GM19238 (cell line): Measurements from ENCODE around the gene TIMP2.
A peak's percentile ranks its signal among the peaks of the same experiment; 100 is the strongest.
"Not testable (repeated sequence)": the region's sequence is repeated elsewhere in the genome, so short reads cannot be mapped to it uniquely, and the experiment has no call there.

Source experiments
- DNase-seq: peaks from one replicate; pipeline ENCODE4 v3.0.0; 2011; ENCODE audit warnings: low spot score; ENCODE audit not compliant: insufficient read length

TIMP2 gene

GRCh38 chr17:78925234-78925633 lies at the start of gene TIMP2:
Gene TIMP2 (minus strand): TSS chr17:78925387. CDS start chr17:78925088, 299 bp downstream.
- DNase-seq = peak; percentile 50

GRCh38 chr17:78973792-78974520 lies 48.8 kb upstream of the TIMP2 start:
- DNase-seq = no peak

GRCh38 chr17:78973196-78973595 lies 48.0 kb upstream of the TIMP2 start:
- DNase-seq = no peak

GRCh38 chr17:78972507-78973105 lies 47.4 kb upstream of the TIMP2 start:
- no peak for DNase-seq

GRCh38 chr17:78971756-78972506 lies 46.7 kb upstream of the TIMP2 start:
- DNase-seq = no peak

- DNase-seq = peak; percentile 83
Observed at GRCh38 chr17:78970834-78971755, 45.9 kb upstream of the TIMP2 start.

- DNase-seq = no peak
Observed at GRCh38 chr17:78969865-78970264, 44.7 kb upstream of the TIMP2 start.

GRCh38 chr17:78967782-78968362 lies 42.7 kb upstream of the TIMP2 start:
- no peak for DNase-seq

- DNase-seq = no peak
Observed at GRCh38 chr17:78966910-78967600, 41.9 kb upstream of the TIMP2 start.

- DNase-seq = no peak
Observed at GRCh38 chr17:78966123-78966813, 41.1 kb upstream of the TIMP2 start.

GRCh38 chr17:78965491-78965924 lies 40.3 kb upstream of the TIMP2 start:
- no peak for DNase-seq

- no peak for DNase-seq
Observed at GRCh38 chr17:78963378-78963777, 38.2 kb upstream of the TIMP2 start.

- DNase-seq = not testable (repeated sequence)
Observed at GRCh38 chr17:78962984-78963348, 37.8 kb upstream of the TIMP2 start.

GRCh38 chr17:78962345-78962983 lies 37.3 kb upstream of the TIMP2 start:
- DNase-seq = no peak

- no peak for DNase-seq
Observed at GRCh38 chr17:78961571-78961970, 36.4 kb upstream of the TIMP2 start.

- DNase-seq = no peak
Observed at GRCh38 chr17:78960928-78961327, 35.7 kb upstream of the TIMP2 start.

- no peak for DNase-seq
Observed at GRCh38 chr17:78959803-78960202, 34.6 kb upstream of the TIMP2 start.

- DNase-seq = no peak
Observed at GRCh38 chr17:78958641-78959127, 33.5 kb upstream of the TIMP2 start.

- no peak for DNase-seq
Observed at GRCh38 chr17:78957128-78957527, 31.9 kb upstream of the TIMP2 start.
